ENCODE data around the gene VIL1. TPM values are rescaled to one million over a fixed set of nuclear protein-coding genes. Genes with fewer than 3 reads are reported as not detected.

VIL1 gene
- total and polyA plus RNA-seq, 2 of the 8 experiments (the other 6 are each of a cell fraction or from before 2014, with no cell fraction given), result 6.2 to 7.0 TPM

DNA sequence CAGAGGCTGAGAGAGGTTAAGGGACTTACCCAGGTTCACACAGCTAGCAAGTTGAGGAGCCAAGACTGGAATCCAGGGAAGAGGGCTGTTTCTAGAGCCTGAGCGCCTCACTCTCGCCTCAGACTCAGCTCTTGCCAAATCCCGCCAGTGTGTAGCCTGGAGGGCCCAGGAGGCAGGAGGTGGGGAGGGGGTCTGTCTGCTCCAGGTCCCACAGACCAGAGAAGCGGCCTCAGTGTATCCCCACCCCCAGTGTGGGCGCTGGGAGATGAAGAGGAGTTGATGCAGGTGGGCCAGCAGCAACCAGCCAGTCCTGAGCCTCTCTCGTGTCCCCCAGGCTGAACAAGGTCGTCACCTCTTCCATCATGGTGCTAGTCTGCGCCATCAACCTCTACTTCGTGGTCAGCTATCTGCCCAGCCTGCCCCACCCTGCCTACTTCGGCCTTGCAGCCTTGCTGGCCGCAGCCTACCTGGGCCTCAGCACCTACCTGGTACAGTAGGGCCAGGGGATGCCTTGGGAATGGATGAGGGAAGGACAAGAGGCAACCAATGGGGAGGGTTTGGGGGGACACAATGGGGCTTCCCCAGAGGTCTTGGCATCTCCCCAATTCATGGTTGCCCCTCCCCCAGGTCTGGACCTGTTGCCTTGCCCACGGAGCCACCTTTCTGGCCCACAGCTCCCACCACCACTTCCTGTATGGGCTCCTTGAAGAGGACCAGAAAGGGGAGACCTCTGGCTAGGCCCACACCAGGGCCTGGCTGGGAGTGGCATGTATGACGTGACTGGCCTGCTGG lies 24.4 kb upstream of the VIL1 start (continued):
- TF ChIP-seq TAF7 (optimal IDR thresholded peaks at IDR 0.05; ENCODE audit: borderline replicate concordance, low read depth, low read length) (no peak), SIX5 (IDR thresholded peaks at IDR 0.05; ENCODE audit: low read depth, low read length) (no peak), JUN (IDR thresholded peaks at IDR 0.05; ENCODE audit: low read depth, low read length) (no peak), HDAC6 (IDR thresholded peaks at IDR 0.05; ENCODE audit: low read depth, low read length) (no peak), EP300 (IDR thresholded peaks at IDR 0.05; ENCODE audit: borderline replicate concordance in 1 of 2, low read depth in 2 of 2, low read length in 2 of 2) (no peak), TBP (IDR thresholded peaks at IDR 0.05; ENCODE audit: low read depth, low read length) (no peak), BCL11A (IDR thresholded peaks at IDR 0.05; ENCODE audit: low read depth in 2 of 2, low read length in 2 of 2) (no peak), KDM1A (IDR thresholded peaks at IDR 0.05; ENCODE audit: borderline replicate concordance, low read length) (no peak)
- TF ChIP-seq, protein P1, sequence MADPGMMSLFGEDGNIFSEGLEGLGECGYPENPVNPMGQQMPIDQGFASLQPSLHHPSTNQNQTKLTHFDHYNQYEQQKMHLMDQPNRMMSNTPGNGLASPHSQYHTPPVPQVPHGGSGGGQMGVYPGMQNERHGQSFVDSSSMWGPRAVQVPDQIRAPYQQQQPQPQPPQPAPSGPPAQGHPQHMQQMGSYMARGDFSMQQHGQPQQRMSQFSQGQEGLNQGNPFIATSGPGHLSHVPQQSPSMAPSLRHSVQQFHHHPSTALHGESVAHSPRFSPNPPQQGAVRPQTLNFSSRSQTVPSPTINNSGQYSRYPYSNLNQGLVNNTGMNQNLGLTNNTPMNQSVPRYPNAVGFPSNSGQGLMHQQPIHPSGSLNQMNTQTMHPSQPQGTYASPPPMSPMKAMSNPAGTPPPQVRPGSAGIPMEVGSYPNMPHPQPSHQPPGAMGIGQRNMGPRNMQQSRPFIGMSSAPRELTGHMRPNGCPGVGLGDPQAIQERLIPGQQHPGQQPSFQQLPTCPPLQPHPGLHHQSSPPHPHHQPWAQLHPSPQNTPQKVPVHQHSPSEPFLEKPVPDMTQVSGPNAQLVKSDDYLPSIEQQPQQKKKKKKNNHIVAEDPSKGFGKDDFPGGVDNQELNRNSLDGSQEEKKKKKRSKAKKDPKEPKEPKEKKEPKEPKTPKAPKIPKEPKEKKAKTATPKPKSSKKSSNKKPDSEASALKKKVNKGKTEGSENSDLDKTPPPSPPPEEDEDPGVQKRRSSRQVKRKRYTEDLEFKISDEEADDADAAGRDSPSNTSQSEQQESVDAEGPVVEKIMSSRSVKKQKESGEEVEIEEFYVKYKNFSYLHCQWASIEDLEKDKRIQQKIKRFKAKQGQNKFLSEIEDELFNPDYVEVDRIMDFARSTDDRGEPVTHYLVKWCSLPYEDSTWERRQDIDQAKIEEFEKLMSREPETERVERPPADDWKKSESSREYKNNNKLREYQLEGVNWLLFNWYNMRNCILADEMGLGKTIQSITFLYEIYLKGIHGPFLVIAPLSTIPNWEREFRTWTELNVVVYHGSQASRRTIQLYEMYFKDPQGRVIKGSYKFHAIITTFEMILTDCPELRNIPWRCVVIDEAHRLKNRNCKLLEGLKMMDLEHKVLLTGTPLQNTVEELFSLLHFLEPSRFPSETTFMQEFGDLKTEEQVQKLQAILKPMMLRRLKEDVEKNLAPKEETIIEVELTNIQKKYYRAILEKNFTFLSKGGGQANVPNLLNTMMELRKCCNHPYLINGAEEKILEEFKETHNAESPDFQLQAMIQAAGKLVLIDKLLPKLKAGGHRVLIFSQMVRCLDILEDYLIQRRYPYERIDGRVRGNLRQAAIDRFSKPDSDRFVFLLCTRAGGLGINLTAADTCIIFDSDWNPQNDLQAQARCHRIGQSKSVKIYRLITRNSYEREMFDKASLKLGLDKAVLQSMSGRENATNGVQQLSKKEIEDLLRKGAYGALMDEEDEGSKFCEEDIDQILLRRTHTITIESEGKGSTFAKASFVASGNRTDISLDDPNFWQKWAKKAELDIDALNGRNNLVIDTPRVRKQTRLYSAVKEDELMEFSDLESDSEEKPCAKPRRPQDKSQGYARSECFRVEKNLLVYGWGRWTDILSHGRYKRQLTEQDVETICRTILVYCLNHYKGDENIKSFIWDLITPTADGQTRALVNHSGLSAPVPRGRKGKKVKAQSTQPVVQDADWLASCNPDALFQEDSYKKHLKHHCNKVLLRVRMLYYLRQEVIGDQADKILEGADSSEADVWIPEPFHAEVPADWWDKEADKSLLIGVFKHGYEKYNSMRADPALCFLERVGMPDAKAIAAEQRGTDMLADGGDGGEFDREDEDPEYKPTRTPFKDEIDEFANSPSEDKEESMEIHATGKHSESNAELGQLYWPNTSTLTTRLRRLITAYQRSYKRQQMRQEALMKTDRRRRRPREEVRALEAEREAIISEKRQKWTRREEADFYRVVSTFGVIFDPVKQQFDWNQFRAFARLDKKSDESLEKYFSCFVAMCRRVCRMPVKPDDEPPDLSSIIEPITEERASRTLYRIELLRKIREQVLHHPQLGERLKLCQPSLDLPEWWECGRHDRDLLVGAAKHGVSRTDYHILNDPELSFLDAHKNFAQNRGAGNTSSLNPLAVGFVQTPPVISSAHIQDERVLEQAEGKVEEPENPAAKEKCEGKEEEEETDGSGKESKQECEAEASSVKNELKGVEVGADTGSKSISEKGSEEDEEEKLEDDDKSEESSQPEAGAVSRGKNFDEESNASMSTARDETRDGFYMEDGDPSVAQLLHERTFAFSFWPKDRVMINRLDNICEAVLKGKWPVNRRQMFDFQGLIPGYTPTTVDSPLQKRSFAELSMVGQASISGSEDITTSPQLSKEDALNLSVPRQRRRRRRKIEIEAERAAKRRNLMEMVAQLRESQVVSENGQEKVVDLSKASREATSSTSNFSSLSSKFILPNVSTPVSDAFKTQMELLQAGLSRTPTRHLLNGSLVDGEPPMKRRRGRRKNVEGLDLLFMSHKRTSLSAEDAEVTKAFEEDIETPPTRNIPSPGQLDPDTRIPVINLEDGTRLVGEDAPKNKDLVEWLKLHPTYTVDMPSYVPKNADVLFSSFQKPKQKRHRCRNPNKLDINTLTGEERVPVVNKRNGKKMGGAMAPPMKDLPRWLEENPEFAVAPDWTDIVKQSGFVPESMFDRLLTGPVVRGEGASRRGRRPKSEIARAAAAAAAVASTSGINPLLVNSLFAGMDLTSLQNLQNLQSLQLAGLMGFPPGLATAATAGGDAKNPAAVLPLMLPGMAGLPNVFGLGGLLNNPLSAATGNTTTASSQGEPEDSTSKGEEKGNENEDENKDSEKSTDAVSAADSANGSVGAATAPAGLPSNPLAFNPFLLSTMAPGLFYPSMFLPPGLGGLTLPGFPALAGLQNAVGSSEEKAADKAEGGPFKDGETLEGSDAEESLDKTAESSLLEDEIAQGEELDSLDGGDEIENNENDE (IDR thresholded peaks at IDR 0.05; ENCODE audit: insufficient replicate concordance, low read length), result no peak
- TF ChIP-seq, protein P2, sequence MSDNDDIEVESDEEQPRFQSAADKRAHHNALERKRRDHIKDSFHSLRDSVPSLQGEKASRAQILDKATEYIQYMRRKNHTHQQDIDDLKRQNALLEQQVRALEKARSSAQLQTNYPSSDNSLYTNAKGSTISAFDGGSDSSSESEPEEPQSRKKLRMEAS (IDR thresholded peaks at IDR 0.05), result no peak
